ENCODE results near the gene WDFY2. TPM values are rescaled to one million over a fixed set of nuclear protein-coding genes. Genes with fewer than 3 reads are reported as not detected.

Gene WDFY2
- total RNA-seq, 1 donor from 2014 or later = 9.0 TPM

GRCh38 chr13:51804295-51805172 lies 220.3 kb downstream of the WDFY2 start:
- intact Hi-C loops (cut with micrococcal nuclease) = loop anchor here (5.0 to 10.0 kb wide), 4 partner anchors 190 to 650 kb away; partner anchors contain the start of genes ALG11, ATP7B, CKAP2 and FAM124A
- Mint-ChIP-seq H3K27me3 (ENCODE audit: low read depth) (peaks cover 4% of the 10 kb centered on the region), H3K27ac (peak overlapping the region; percentile 89), H3K4me1 (ENCODE audit: low read depth) (peaks cover 33% of the 10 kb centered on the region), H3K36me3 (ENCODE audit: low read depth) (no peaks in the 10 kb centered on the region), H3K9me3 (no peaks in the 10 kb centered on the region), H3K4me3 (ENCODE audit: low read depth) (peak overlapping the region; percentile 85)
- DNase-seq (ENCODE audit: low spot score) = no peak

- Mint-ChIP-seq H3K9me3 (no peaks in the 10 kb centered on the region), H3K4me3 (ENCODE audit: low read depth) (peak overlapping the region; percentile 85), H3K36me3 (ENCODE audit: low read depth) (no peaks in the 10 kb centered on the region), H3K27ac (peak overlapping the region; percentile 18), H3K27me3 (ENCODE audit: low read depth) (no peaks in the 10 kb centered on the region), H3K4me1 (ENCODE audit: low read depth) (peaks cover 33% of the 10 kb centered on the region)
- intact Hi-C loops (cut with micrococcal nuclease) = loop anchor here (10.0 kb wide), 2 partner anchors 191 to 649 kb away; partner anchors contain the start of genes CKAP2 and VPS36
- no peak for DNase-seq (ENCODE audit: low spot score)
Measured at GRCh38 chr13:51805313-51805712, 221.1 kb downstream of the WDFY2 start.

DNA sequence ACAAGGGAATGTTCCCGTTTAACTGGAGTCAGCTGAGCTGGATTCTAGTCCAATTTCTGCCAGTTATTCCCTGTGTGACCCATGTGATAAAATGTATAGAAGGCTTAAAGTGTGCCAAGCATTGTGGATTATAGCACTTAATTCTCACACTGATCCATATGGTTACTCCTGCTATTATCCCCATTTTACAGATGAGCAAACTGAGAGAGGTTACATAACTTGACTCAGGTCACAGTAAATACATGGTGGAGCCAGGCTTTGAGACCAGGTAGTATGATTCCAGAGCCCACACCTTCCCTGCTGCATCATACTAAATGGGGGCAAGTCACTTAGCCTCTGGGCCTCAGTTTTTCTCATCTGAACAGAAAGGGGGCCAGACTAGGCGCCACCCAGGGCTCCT lies 221.7 kb downstream of the WDFY2 start:
- Mint-ChIP-seq H3K4me1 (ENCODE audit: low read depth) (peaks cover 33% of the 10 kb centered on the region), H3K27ac (no peak overlapping the region), H3K9me3 (no peaks in the 10 kb centered on the region), H3K36me3 (ENCODE audit: low read depth) (no peaks in the 10 kb centered on the region), H3K27me3 (ENCODE audit: low read depth) (no peaks in the 10 kb centered on the region), H3K4me3 (ENCODE audit: low read depth) (no peak overlapping the region)
- DNase-seq (ENCODE audit: low spot score) = no peak
- intact Hi-C loops (cut with micrococcal nuclease) = loop anchor here (10.0 kb wide), 2 partner anchors 191 to 649 kb away; partner anchors contain the start of genes CKAP2 and VPS36

DNA sequence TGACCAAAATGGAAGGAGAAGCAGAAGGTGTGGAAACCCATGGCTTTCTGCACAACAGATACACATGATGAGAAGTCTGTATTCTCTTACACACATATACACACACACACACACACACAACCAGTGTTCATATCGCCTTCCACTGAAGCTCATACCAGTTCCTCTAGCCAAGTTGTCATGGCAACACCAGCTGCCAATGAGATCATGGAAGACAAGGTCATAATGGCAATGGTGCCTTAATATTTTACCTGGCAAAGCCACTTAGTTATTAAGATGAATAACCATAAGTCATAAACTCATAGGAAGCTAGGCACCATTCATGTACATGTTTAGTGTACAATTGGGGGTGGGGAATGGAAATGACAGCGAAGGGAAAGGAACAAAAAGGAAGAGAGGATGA lies 222.3 kb downstream of the WDFY2 start:
- DNase-seq (ENCODE audit: low spot score) = no peak
- no peaks in the 10 kb centered on the region for H3K36me3 Mint-ChIP-seq (ENCODE audit: low read depth)
- intact Hi-C loops (cut with micrococcal nuclease) = loop anchor here (10.0 kb wide), 2 partner anchors 192 to 648 kb away; partner anchors contain the start of genes CKAP2 and VPS36
- H3K27ac Mint-ChIP-seq = no peak overlapping the region
- H3K4me3 Mint-ChIP-seq (ENCODE audit: low read depth) = no peak overlapping the region
- peaks cover 31% of the 10 kb centered on the region for H3K4me1 Mint-ChIP-seq (ENCODE audit: low read depth)
- H3K9me3 Mint-ChIP-seq = no peaks in the 10 kb centered on the region
- no peaks in the 10 kb centered on the region for H3K27me3 Mint-ChIP-seq (ENCODE audit: low read depth)

DNA sequence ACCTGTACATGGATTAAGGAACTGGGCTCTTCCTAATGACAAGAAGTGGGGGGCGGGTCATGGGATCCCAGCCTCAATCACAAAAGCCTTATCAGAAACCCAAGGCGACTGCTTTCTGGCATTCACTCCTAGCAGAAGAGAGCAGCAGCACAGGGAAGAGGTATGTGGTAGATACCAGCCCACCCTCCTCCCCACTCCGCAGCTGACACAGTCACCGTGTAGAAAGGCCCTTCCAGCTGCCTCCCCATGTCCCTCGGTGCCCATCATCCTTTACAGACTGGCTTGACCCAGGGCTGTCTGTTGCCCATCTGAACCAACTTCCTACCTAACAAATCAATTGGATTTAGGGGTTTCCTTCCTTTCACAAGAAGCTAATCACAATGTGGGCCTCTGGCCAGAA lies 222.8 kb downstream of the WDFY2 start:
- no peak overlapping the region for H3K4me3 Mint-ChIP-seq (ENCODE audit: low read depth)
- peaks cover 27% of the 10 kb centered on the region for H3K4me1 Mint-ChIP-seq (ENCODE audit: low read depth)
- intact Hi-C loops (cut with micrococcal nuclease) = loop anchor here (10.0 kb wide), 2 partner anchors 192 to 648 kb away; partner anchors contain the start of genes CKAP2 and VPS36
- H3K36me3 Mint-ChIP-seq (ENCODE audit: low read depth) = no peaks in the 10 kb centered on the region
- H3K9me3 Mint-ChIP-seq = no peaks in the 10 kb centered on the region
- H3K27ac Mint-ChIP-seq = no peak overlapping the region
- H3K27me3 Mint-ChIP-seq (ENCODE audit: low read depth) = no peaks in the 10 kb centered on the region
- DNase-seq (ENCODE audit: low spot score) = no peak

DNA sequence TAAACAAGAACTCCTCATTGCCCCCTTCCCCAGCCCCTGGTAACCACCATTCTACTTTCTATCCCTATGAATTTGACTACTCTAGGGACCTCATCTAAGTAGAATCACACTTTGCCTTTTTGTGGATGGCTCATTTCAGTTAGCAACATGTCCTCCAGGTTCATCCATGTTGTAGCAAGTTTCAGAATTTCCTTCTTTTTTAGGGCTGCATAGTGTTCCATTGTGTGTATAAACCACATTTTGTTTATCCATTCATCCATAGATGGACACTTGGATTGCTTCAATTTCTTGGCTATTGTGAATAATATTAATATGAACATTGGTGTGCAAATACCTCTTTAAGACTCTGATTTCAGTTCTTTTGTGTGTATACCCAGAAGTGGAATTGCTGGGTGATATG lies 224.5 kb downstream of the WDFY2 start:
- intact Hi-C loops (cut with micrococcal nuclease) = loop anchor here (10.0 kb wide), 2 partner anchors 194 to 646 kb away; partner anchors contain the start of genes CKAP2 and VPS36
- Mint-ChIP-seq H3K27me3 (ENCODE audit: low read depth) (no peaks in the 10 kb centered on the region), H3K4me1 (ENCODE audit: low read depth) (peaks cover 13% of the 10 kb centered on the region), H3K4me3 (ENCODE audit: low read depth) (no peak overlapping the region), H3K27ac (no peak overlapping the region), H3K9me3 (no peaks in the 10 kb centered on the region), H3K36me3 (ENCODE audit: low read depth) (no peaks in the 10 kb centered on the region)
- no peak for DNase-seq (ENCODE audit: low spot score)

DNA sequence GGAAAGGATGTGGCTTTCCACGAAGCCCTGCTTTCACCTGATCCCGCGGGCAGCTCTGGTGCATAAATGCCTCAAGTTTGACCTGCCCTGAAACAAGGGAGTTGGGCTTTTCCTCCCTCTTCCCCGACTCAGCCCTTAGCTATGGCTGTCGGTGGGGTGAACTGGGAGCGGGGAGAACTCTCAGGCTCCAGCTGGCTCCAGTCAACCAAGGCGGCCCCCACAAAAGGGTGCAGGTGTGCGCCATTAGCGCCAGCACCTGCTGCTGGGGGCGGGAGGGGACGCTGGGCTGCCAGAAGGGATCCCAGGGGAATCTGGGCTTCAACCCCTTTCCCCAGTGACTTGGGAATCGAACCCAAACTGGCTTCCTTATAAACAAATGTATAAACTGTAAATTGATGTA lies 226.8 kb downstream of the WDFY2 start:
- Mint-ChIP-seq H3K4me3 (ENCODE audit: low read depth) (no peak overlapping the region), H3K36me3 (ENCODE audit: low read depth) (no peaks in the 10 kb centered on the region), H3K27me3 (ENCODE audit: low read depth) (no peaks in the 10 kb centered on the region), H3K9me3 (no peaks in the 10 kb centered on the region), H3K27ac (no peak overlapping the region), H3K4me1 (ENCODE audit: low read depth) (peaks cover 12% of the 10 kb centered on the region)
- intact Hi-C loops (cut with micrococcal nuclease) = loop anchor here (5.0 kb wide), 1 partner anchor 36 kb away; the partner anchor contains the start of gene TMEM272
- DNase-seq (ENCODE audit: low spot score) = no peak

DNA sequence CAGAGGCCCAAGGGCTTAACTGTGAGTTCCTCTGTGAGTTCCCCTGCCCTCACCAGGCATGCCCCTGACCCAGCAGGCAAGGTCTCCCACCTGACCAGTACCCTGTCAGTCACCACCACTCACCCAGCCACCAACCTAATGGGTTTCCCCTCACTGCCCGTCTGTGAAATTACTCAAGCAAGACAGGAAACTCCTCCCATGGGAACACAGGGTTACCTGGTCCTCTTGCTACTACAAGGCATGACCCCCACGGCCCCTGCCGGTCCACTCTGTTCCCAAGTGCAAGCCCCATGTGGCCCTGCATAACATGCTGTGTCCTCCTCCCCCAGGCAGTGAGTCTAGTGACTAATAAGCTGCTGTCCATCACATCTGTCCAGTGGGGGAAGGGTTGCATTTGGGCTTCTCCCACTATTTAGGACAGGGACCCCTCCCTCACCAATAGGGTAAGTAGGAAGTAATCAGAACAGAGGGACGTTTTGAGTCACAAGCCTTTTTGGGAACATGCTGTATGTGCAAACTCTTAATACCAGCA lies 227.7 kb downstream of the WDFY2 start:
- no peak for DNase-seq (ENCODE audit: low spot score)
- H3K27me3 Mint-ChIP-seq (ENCODE audit: low read depth) = peaks cover 7% of the 10 kb centered on the region
- no peaks in the 10 kb centered on the region for H3K36me3 Mint-ChIP-seq (ENCODE audit: low read depth)
- intact Hi-C loops (cut with micrococcal nuclease) = loop anchor here (5.0 kb wide), 1 partner anchor 35 kb away; the partner anchor contains the start of gene TMEM272
- peaks cover 16% of the 10 kb centered on the region for H3K4me1 Mint-ChIP-seq (ENCODE audit: low read depth)
- no peak overlapping the region for H3K27ac Mint-ChIP-seq
- no peaks in the 10 kb centered on the region for H3K9me3 Mint-ChIP-seq
- H3K4me3 Mint-ChIP-seq (ENCODE audit: low read depth) = no peak overlapping the region

- Mint-ChIP-seq H3K4me3 (ENCODE audit: low read depth) (no peak overlapping the region), H3K4me1 (ENCODE audit: low read depth) (peaks cover 30% of the 10 kb centered on the region), H3K9me3 (no peaks in the 10 kb centered on the region), H3K36me3 (ENCODE audit: low read depth) (no peaks in the 10 kb centered on the region), H3K27ac (no peak overlapping the region), H3K27me3 (ENCODE audit: low read depth) (peaks cover 13% of the 10 kb centered on the region)
- DNase-seq (ENCODE audit: low spot score) = no peak
- intact Hi-C loops (cut with micrococcal nuclease) = loop anchor here (2.0 to 5.0 kb wide), 2 partner anchors 33 to 315 kb away; partner anchors contain the start of genes NEK5 and TMEM272
Measured at GRCh38 chr13:51814071-51814470, 229.8 kb downstream of the WDFY2 start.

- intact Hi-C loops (cut with micrococcal nuclease) = loop anchor here (1.0 to 5.0 kb wide), 5 partner anchors 10 to 314 kb away; partner anchors contain the start of genes ALG11, ATP7B, NEK5 and TMEM272
- peaks cover 16% of the 10 kb centered on the region for H3K27me3 Mint-ChIP-seq (ENCODE audit: low read depth)
- no peak overlapping the region for H3K4me3 Mint-ChIP-seq (ENCODE audit: low read depth)
- peaks cover 39% of the 10 kb centered on the region for H3K4me1 Mint-ChIP-seq (ENCODE audit: low read depth)
- DNase-seq (ENCODE audit: low spot score) = peak; percentile 69
- H3K36me3 Mint-ChIP-seq (ENCODE audit: low read depth) = no peaks in the 10 kb centered on the region
- no peaks in the 10 kb centered on the region for H3K9me3 Mint-ChIP-seq
- no peak overlapping the region for H3K27ac Mint-ChIP-seq
Measured at GRCh38 chr13:51814825-51815650, 230.8 kb downstream of the WDFY2 start.

DNA sequence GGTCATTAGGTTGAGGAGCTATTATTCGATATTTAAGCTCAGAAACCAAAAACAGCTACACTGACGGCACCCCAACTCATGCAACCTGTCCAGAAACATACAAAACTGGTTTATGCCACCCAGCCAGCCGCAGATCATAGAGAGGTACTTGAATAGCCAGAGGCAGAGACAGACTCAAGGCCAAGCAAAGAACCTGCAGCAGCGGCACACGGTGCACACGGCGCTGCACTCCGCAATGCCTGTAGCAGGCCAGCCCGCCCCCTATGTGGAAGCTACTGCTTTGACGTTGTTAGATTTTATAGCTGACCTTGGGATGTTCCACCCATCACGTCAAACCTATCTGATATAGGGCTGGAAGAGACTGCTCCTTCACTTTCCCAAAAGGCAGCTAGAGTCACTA lies 231.6 kb downstream of the WDFY2 start:
- Mint-ChIP-seq H3K27me3 (ENCODE audit: low read depth) (peaks cover 20% of the 10 kb centered on the region), H3K36me3 (ENCODE audit: low read depth) (no peaks in the 10 kb centered on the region), H3K4me3 (ENCODE audit: low read depth) (no peak overlapping the region), H3K27ac (no peak overlapping the region), H3K9me3 (no peaks in the 10 kb centered on the region), H3K4me1 (ENCODE audit: low read depth) (peaks cover 47% of the 10 kb centered on the region)
- no peak for DNase-seq (ENCODE audit: low spot score)
- intact Hi-C loops (cut with micrococcal nuclease) = loop anchor here (1.0 to 5.0 kb wide), 4 partner anchors 9 to 313 kb away; partner anchors contain the start of genes ALG11, ATP7B and NEK5
